Measurements from ENCODE around the gene IPO9. TPM values are rescaled to one million over a fixed set of nuclear protein-coding genes. Genes with fewer than 3 reads are reported as not detected.

IPO9 gene
- total and polyA plus RNA-seq, 10 of the 15 experiments (the other 5 are each of a cell fraction or from before 2014, with no cell fraction given): 19.1 to 77.3 (median 34.1) TPM

DNA sequence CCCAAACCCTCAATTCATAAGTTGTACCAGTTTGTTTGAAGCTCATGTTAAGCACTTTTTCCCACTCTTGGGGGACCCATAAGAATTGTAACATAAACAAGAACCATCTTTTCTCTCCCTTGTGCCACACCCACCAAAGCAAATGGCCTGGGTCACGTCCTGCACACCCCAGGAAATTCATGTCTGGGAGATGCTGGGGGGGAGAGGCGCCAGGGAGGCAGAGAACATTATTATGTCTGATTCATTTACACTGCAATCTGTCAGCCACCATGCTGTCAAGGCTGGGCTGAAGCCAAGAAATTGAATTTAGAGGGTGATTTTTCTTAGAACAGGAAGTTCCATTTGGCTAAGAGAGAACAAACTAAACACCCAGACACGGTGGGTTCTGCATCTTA, 37.2 kb upstream of the IPO9 start:
- H3K27me3 ChIP-seq (replicated peaks in 1 of 2; ENCODE audit: control insufficient read depth in 2 of 2, insufficient read depth in 2 of 2, low read length in 1 of 2): peaks cover 2 to 4% of the 10 kb centered on the region in 2 experiments; a peak in 3 of 4 replicates
- TF ChIP-seq DPF2 (IDR thresholded peaks at IDR 0.05) (no peak), ZBED1 (IDR thresholded peaks at IDR 0.05; ENCODE audit: borderline replicate concordance) (no peak), IRF3 (IDR thresholded peaks at IDR 0.05) (no peak), MTA3 (IDR thresholded peaks at IDR 0.05; ENCODE audit: borderline replicate concordance, low read length) (no peak), FOXM1 (IDR thresholded peaks at IDR 0.05; ENCODE audit: low read depth, low read length) (no peak), HDGF (IDR thresholded peaks at IDR 0.05) (no peak)
- ChIA-PET CTCF (interaction anchor here (0.7 to 15.6 kb wide), 6 partner anchors 11 to 261 kb away, joined by 3 to 332 read pairs (median 4); no protein-coding TSS in a partner anchor), RAD21 (ENCODE audit: unreplicated experiment) (interaction anchor here (1.1 to 3.7 kb wide), 4 partner anchors 78 to 232 kb away, joined by 4 to 17 read pairs (median 10); no protein-coding TSS in a partner anchor), SMC1A (ENCODE audit: uncharacterized antibody, unreplicated experiment) (interaction anchor here (0.6 to 2.2 kb wide), 4 partner anchors 44 to 233 kb away, joined by 3 to 4 read pairs (median 4); no protein-coding TSS in a partner anchor), POLR2A (no interaction called here)
- no peaks in the 10 kb centered on the region for H4K20me1 ChIP-seq (ENCODE audit: control insufficient read depth, insufficient read depth)
- FAIRE-seq (no peak), DNase-seq (ENCODE audit: low read depth, low spot score) (no peak), ATAC-seq (no peak)
- no peak overlapping the region for H3K27ac ChIP-seq (ENCODE audit: control insufficient read depth, insufficient read depth)
- H3K9me3 ChIP-seq (replicated peaks; ENCODE audit: control insufficient read depth, insufficient read depth, low read length): no peaks in the 10 kb centered on the region
- no peaks in the 10 kb centered on the region for H3K4me1 ChIP-seq (ENCODE audit: control insufficient read depth, insufficient read depth, low read length)
- H2AFZ ChIP-seq (ENCODE audit: control insufficient read depth, low read depth, low read length): no peak overlapping the region
- H3K79me2 ChIP-seq (ENCODE audit: control insufficient read depth, insufficient read depth, low read length): no peaks in the 10 kb centered on the region
- H3K36me3 ChIP-seq (ENCODE audit: control insufficient read depth in 2 of 2, insufficient read depth in 2 of 2, low read length in 1 of 2): no peaks in the 10 kb centered on the region
- no peak overlapping the region; the same call in 1 of the 2 replicates for H3K4me3 ChIP-seq
- BruUV-seq (replicated peaks): no TSS peak
- H3K4me2 ChIP-seq (ENCODE audit: control insufficient read depth, insufficient read depth): no peak overlapping the region
- no peak overlapping the region for H3K9ac ChIP-seq (ENCODE audit: control insufficient read depth, insufficient read depth, low read length)
- intact Hi-C loops (cut with micrococcal nuclease; ENCODE audit: unreplicated experiment) (loop anchor here (2.0 kb wide), 1 partner anchor 261 kb away; no protein-coding TSS in a partner anchor), in situ Hi-C loops (cut with MboI) (no loop called here)
- WGBS (ENCODE audit: insufficient coverage, insufficient replicate concordance, low lambda C conversion rate, missing lambda C conversion rate): 0% methylated on average over 3 of the region's 3 CpGs

Data from GM12878 (cell line).